ENCODE results near the gene ZNF462.

DNA sequence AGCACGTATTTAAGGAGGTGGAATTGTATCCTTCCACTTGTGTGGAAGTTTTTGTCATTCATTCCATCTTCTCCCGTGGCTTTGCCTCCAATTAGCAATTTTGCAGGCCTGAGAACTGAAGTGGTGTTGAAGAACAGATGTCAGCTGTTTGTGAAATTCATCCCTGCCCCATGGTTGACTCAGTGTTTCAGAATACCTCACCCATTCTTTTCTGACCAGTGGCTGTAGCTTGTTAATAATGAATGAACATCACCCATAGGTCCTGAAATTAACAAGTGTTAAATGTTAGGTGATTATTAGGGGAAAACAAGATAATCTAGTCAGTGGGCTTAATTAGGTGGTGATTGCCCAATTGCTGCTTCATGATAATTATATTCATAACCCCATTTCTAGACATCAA, 11.7 kb downstream of the ZNF462 start:
- no peak for TF ChIP-seq FOXA1 (IDR thresholded peaks at IDR 0.05)
- no peak for TF ChIP-seq ZNF384 (IDR thresholded peaks at IDR 0.05)
- TF ChIP-seq BHLHE40 (IDR thresholded peaks at IDR 0.05; ENCODE audit: borderline replicate concordance): no peak
- TF ChIP-seq NFRKB (IDR thresholded peaks at IDR 0.05): no peak
- no peak for TF ChIP-seq SUZ12 (IDR thresholded peaks at IDR 0.05)
- no peak for TF ChIP-seq FOXM1 (IDR thresholded peaks at IDR 0.05; ENCODE audit: borderline replicate concordance)
- TF ChIP-seq SP1 (IDR thresholded peaks at IDR 0.05): no peak
- TF ChIP-seq HDGF (IDR thresholded peaks at IDR 0.05; ENCODE audit: borderline replicate concordance): no peak
- no peak for TF ChIP-seq ELF4 (IDR thresholded peaks at IDR 0.05)
- no peak for TF ChIP-seq ARNT (IDR thresholded peaks at IDR 0.05)
- no peak for TF ChIP-seq L3MBTL2 (conservative IDR thresholded peaks at IDR 0.05)
